ENCODE data around the gene GDPD2.

Gene GDPD2

GRCh38 chrX:70436343-70436742, 13.2 kb downstream of the GDPD2 start:
- H3K36me3 ChIP-seq (ENCODE audit: control insufficient read depth, insufficient read depth, low read length): no peaks in the 10 kb centered on the region
- no peaks in the 10 kb centered on the region for H3K79me2 ChIP-seq
- H3K27ac ChIP-seq: no peak overlapping the region
- H3K4me1 ChIP-seq: peaks cover 5% of the 10 kb centered on the region
- no peak overlapping the region for H3K4me2 ChIP-seq (ENCODE audit: low read length)
- TF ChIP-seq CTCF (IDR thresholded peaks at IDR 0.05): no peak
- H3K9ac ChIP-seq: no peak overlapping the region
- no peak overlapping the region for H3K4me3 ChIP-seq (ENCODE audit: low read depth, low read length)
- H2AFZ ChIP-seq: no peak overlapping the region
- no peaks in the 10 kb centered on the region for H3K9me3 ChIP-seq (ENCODE audit: control insufficient read depth, low read length)
- H3K27me3 ChIP-seq (ENCODE audit: control insufficient read depth, insufficient read depth, low read length): no peaks in the 10 kb centered on the region

- H2AFZ ChIP-seq: no peak overlapping the region
- H3K9ac ChIP-seq: no peak overlapping the region
- no peaks in the 10 kb centered on the region for H3K27me3 ChIP-seq (ENCODE audit: control insufficient read depth, insufficient read depth, low read length)
- H3K36me3 ChIP-seq (ENCODE audit: control insufficient read depth, insufficient read depth, low read length): no peaks in the 10 kb centered on the region
- H3K27ac ChIP-seq: no peak overlapping the region
- no peak for TF ChIP-seq CTCF (IDR thresholded peaks at IDR 0.05)
- no peak overlapping the region for H3K4me3 ChIP-seq (ENCODE audit: low read depth, low read length)
- H3K79me2 ChIP-seq: no peaks in the 10 kb centered on the region
- H3K9me3 ChIP-seq (ENCODE audit: control insufficient read depth, low read length): no peaks in the 10 kb centered on the region
- H3K4me2 ChIP-seq (ENCODE audit: low read length): no peak overlapping the region
- peaks cover 5% of the 10 kb centered on the region for H3K4me1 ChIP-seq
Measured at GRCh38 chrX:70437011-70437410, 13.9 kb downstream of the GDPD2 start.

GRCh38 chrX:70437921-70438665, 15.0 kb downstream of the GDPD2 start:
- no peaks in the 10 kb centered on the region for H3K27me3 ChIP-seq (ENCODE audit: control insufficient read depth, insufficient read depth, low read length)
- no peak overlapping the region for H3K4me3 ChIP-seq (ENCODE audit: low read depth, low read length)
- peaks cover 5% of the 10 kb centered on the region for H3K4me1 ChIP-seq
- H3K36me3 ChIP-seq (ENCODE audit: control insufficient read depth, insufficient read depth, low read length): no peaks in the 10 kb centered on the region
- no peaks in the 10 kb centered on the region for H3K9me3 ChIP-seq (ENCODE audit: control insufficient read depth, low read length)
- H2AFZ ChIP-seq: no peak overlapping the region
- no peak overlapping the region for H3K27ac ChIP-seq
- H3K4me2 ChIP-seq (ENCODE audit: low read length): no peak overlapping the region
- no peak overlapping the region for H3K9ac ChIP-seq
- TF ChIP-seq CTCF (IDR thresholded peaks at IDR 0.05): no peak
- no peaks in the 10 kb centered on the region for H3K79me2 ChIP-seq

GRCh38 chrX:70439016-70439415, 15.9 kb downstream of the GDPD2 start:
- no peaks in the 10 kb centered on the region for H3K27me3 ChIP-seq (ENCODE audit: control insufficient read depth, insufficient read depth, low read length)
- no peaks in the 10 kb centered on the region for H3K79me2 ChIP-seq
- H3K9ac ChIP-seq: no peak overlapping the region
- H3K4me3 ChIP-seq (ENCODE audit: low read depth, low read length): no peak overlapping the region
- no peaks in the 10 kb centered on the region for H3K4me1 ChIP-seq
- no peaks in the 10 kb centered on the region for H3K9me3 ChIP-seq (ENCODE audit: control insufficient read depth, low read length)
- TF ChIP-seq CTCF (IDR thresholded peaks at IDR 0.05): no peak
- no peak overlapping the region for H3K4me2 ChIP-seq (ENCODE audit: low read length)
- H2AFZ ChIP-seq: no peak overlapping the region
- no peaks in the 10 kb centered on the region for H3K36me3 ChIP-seq (ENCODE audit: control insufficient read depth, insufficient read depth, low read length)
- H3K27ac ChIP-seq: no peak overlapping the region

- Histone ChIP-seq H3K4me3 (ENCODE audit: low read depth, low read length) (no peak overlapping the region), H3K4me2 (ENCODE audit: low read length) (no peak overlapping the region), H3K27ac (no peak overlapping the region), H3K27me3 (ENCODE audit: control insufficient read depth, insufficient read depth, low read length) (no peaks in the 10 kb centered on the region), H2AFZ (no peak overlapping the region), H3K36me3 (ENCODE audit: control insufficient read depth, insufficient read depth, low read length) (no peaks in the 10 kb centered on the region), H3K9ac (no peak overlapping the region), H3K9me3 (ENCODE audit: control insufficient read depth, low read length) (no peaks in the 10 kb centered on the region), H3K79me2 (no peaks in the 10 kb centered on the region), H3K4me1 (no peaks in the 10 kb centered on the region)
- no peak for TF ChIP-seq CTCF (IDR thresholded peaks at IDR 0.05)
Measured at GRCh38 chrX:70442224-70442623, 19.1 kb downstream of the GDPD2 start.

All from parathyroid adenoma (tissue), 2 donors.